Coronary artery (tissue), 2 donors: ENCODE results near the gene KASH5.

Experiments
- DNase-seq: peaks from one replicate; pipeline ENCODE4 v3.0.0-alpha.2; 2017; ENCODE audit warnings: low spot score
- H3K27ac ChIP-seq, 2 donors: fragments of 200-600 bp; sonication (generic); one replicate each; pipeline ENCODE4 v1.5.1; 2016 to 2019
- H3K4me3 ChIP-seq: fragments of 200-600 bp; sonication (generic); 2 replicates; pipeline ENCODE4 v1.5.1; 2016; ENCODE audit warnings: mild to moderate bottlenecking, moderate library complexity
- CTCF ChIP-seq: fragments of 200-600 bp; sonication (generic); IDR thresholded peaks from one replicate; pipeline ENCODE4 v1.5.1; 2019; ENCODE audit warnings: antibody characterized with exemption

The KASH5 gene

GRCh38 chr19:49396738-49397505, 8.9 kb downstream of the KASH5 start:
- DNase-seq, result no peak
- H3K4me3 ChIP-seq, result no peak overlapping the region
- no peak overlapping the region for H3K27ac ChIP-seq
- TF ChIP-seq CTCF, result no peak

GRCh38 chr19:49398001-49398615, 10.1 kb downstream of the KASH5 start:
- no peak overlapping the region for H3K4me3 ChIP-seq
- DNase-seq, result no peak
- no peak overlapping the region for H3K27ac ChIP-seq
- TF ChIP-seq CTCF, result no peak

- Histone ChIP-seq H3K27ac (no peak overlapping the region), H3K4me3 (no peak overlapping the region)
- no peak for DNase-seq
- no peak for TF ChIP-seq CTCF
Observed at GRCh38 chr19:49398931-49399330, 10.9 kb downstream of the KASH5 start.

GRCh38 chr19:49400029-49400428, 12.0 kb downstream of the KASH5 start:
- no peak overlapping the region for H3K4me3 ChIP-seq
- TF ChIP-seq CTCF, result no peak
- DNase-seq, result no peak
- H3K27ac ChIP-seq, result no peak overlapping the region

- no peak for DNase-seq
- Histone ChIP-seq H3K4me3 (no peak overlapping the region), H3K27ac (no peak overlapping the region)
- TF ChIP-seq CTCF, result no peak
Observed at GRCh38 chr19:49403404-49404187, 15.5 kb downstream of the KASH5 start.

- no peak overlapping the region for H3K4me3 ChIP-seq
- DNase-seq, result no peak
- H3K27ac ChIP-seq, result no peak overlapping the region
- no peak for TF ChIP-seq CTCF
Observed at GRCh38 chr19:49407079-49407478, 19.0 kb downstream of the KASH5 start.
